Measurements from ENCODE around the gene WDFY4. TPM values are rescaled to one million over a fixed set of nuclear protein-coding genes. Genes with fewer than 3 reads are reported as not detected.

Gene WDFY4
- total RNA-seq, 2 donors from 2014 or later: not detected

DNA sequence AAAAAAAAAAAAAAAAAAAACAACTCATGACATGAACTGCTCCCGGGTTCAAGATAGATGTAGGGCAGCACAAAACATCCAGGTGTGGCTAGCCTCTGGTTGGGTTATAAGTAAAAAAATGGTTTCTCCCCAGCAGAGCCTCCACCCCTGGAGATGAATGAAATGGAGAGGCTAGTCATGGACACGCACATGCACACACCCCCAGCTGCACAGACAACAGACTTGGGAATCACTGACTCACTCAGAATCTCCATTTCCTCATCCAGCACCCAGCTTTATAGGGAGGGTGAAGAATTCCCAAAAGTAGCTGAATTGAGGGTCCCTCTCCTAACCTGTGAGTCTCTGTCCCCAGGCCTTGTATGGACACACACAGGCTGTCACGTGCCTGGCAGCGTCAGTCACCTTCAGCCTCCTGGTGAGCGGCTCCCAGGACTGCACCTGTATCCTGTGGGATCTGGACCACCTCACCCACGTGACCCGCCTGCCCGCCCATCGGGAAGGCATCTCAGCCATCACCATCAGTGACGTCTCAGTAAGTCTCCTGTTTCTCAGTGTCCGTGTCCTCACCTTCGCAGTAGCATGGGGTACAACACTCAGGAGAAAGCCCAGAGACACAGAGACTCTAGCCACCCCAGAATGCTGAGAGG is 290.0 kb downstream of the WDFY4 start:
- no peaks in the 10 kb centered on the region for H3K36me3 ChIP-seq (ENCODE audit: control insufficient read depth, insufficient read depth, low read length)
- no peaks in the 10 kb centered on the region for H3K27me3 ChIP-seq (ENCODE audit: control insufficient read depth, insufficient read depth, low read length, poor library complexity, severe bottlenecking)
- TF ChIP-seq, protein P1, sequence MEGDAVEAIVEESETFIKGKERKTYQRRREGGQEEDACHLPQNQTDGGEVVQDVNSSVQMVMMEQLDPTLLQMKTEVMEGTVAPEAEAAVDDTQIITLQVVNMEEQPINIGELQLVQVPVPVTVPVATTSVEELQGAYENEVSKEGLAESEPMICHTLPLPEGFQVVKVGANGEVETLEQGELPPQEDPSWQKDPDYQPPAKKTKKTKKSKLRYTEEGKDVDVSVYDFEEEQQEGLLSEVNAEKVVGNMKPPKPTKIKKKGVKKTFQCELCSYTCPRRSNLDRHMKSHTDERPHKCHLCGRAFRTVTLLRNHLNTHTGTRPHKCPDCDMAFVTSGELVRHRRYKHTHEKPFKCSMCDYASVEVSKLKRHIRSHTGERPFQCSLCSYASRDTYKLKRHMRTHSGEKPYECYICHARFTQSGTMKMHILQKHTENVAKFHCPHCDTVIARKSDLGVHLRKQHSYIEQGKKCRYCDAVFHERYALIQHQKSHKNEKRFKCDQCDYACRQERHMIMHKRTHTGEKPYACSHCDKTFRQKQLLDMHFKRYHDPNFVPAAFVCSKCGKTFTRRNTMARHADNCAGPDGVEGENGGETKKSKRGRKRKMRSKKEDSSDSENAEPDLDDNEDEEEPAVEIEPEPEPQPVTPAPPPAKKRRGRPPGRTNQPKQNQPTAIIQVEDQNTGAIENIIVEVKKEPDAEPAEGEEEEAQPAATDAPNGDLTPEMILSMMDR (conservative IDR thresholded peaks at IDR 0.05): no peak
- H3K27ac ChIP-seq (ENCODE audit: low read depth, low read length): no peak overlapping the region
- Mint-ChIP-seq H3K27ac (no peak overlapping the region), H3K27me3 (ENCODE audit: insufficient read depth) (peaks cover 7% of the 10 kb centered on the region), H3K4me3 (no peak overlapping the region), H3K4me1 (no peaks in the 10 kb centered on the region), H3K9me3 (no peaks in the 10 kb centered on the region), H3K36me3 (ENCODE audit: low read depth) (no peaks in the 10 kb centered on the region)
- no peak overlapping the region for H3K9ac ChIP-seq (ENCODE audit: extremely low read depth, low read length, poor library complexity, severe bottlenecking)
- no peak overlapping the region for H3K4me3 ChIP-seq (ENCODE audit: low read length)
- H3K9me3 ChIP-seq (ENCODE audit: control insufficient read depth, low read length): no peaks in the 10 kb centered on the region
- WGBS, 2 experiments (ENCODE audit: insufficient coverage in 1 of 2, insufficient read length in 1 of 2): 83 to 97% methylated on average over 10 to 12 of the region's 12 CpGs
- no peak for DNase-seq
- H3K4me1 ChIP-seq (ENCODE audit: control insufficient read depth, insufficient read depth, low read length): no peaks in the 10 kb centered on the region

DNA sequence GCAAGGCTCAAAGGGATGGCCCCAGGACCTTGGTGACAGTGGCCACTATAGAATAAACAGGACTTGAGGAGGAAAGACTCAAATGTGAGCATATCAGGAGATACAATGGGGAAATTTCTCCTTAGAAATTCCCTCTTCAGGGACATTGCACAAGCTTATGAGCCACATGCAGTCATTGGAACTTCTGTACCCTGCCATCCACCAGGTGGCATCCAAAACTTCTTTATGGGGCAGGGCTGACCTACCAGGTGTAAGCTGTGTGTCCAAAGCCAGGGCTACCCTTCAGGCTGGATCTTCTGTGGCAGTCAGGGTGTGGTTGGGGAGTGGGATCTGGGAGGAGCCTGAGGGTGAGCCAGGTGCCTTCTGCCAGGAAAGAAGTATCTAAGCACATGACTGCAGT is 291.5 kb downstream of the WDFY4 start:
- Histone ChIP-seq H3K9me3 (ENCODE audit: control insufficient read depth, low read length) (no peaks in the 10 kb centered on the region), H3K27me3 (ENCODE audit: control insufficient read depth, insufficient read depth, low read length, poor library complexity, severe bottlenecking) (no peaks in the 10 kb centered on the region), H3K27ac (ENCODE audit: low read depth, low read length) (no peak overlapping the region), H3K9ac (ENCODE audit: extremely low read depth, low read length, poor library complexity, severe bottlenecking) (no peak overlapping the region), H3K4me1 (ENCODE audit: control insufficient read depth, insufficient read depth, low read length) (no peaks in the 10 kb centered on the region), H3K4me3 (ENCODE audit: low read length) (no peak overlapping the region), H3K36me3 (ENCODE audit: control insufficient read depth, insufficient read depth, low read length) (no peaks in the 10 kb centered on the region)
- no peak overlapping the region for H3K27ac Mint-ChIP-seq
- H3K4me3 Mint-ChIP-seq: no peak overlapping the region
- H3K27me3 Mint-ChIP-seq (ENCODE audit: insufficient read depth): peaks cover 7% of the 10 kb centered on the region
- H3K4me1 Mint-ChIP-seq: peaks cover 2% of the 10 kb centered on the region
- peak; percentile 71 for DNase-seq
- TF ChIP-seq, protein P1 (conservative IDR thresholded peaks at IDR 0.05): peak; percentile 55
- no peaks in the 10 kb centered on the region for H3K9me3 Mint-ChIP-seq
- H3K36me3 Mint-ChIP-seq (ENCODE audit: low read depth): no peaks in the 10 kb centered on the region

DNA sequence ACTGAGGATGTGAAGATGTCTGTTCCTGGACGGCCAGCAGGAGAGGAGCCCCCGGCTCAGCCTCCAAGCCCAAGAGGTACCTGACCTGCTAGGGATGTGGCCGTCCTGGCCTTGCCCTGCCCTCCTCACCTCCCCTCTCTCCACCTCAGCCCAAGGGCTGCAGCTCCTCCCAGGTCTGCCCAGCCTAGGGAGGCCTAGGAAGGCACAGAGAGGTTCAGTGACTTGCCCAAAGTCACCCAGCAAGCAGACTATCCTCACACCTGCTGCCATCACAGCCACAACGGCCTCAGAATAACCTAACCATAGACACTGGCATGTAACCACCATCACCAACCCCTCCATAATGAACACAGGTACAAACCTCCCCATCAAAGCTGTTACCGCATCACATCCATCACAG is 293.6 kb downstream of the WDFY4 start:
- Mint-ChIP-seq H3K4me3 (no peak overlapping the region), H3K4me1 (peaks cover 2% of the 10 kb centered on the region), H3K36me3 (ENCODE audit: low read depth) (no peaks in the 10 kb centered on the region), H3K27me3 (ENCODE audit: insufficient read depth) (peaks cover 7% of the 10 kb centered on the region), H3K9me3 (no peaks in the 10 kb centered on the region), H3K27ac (no peak overlapping the region)
- TF ChIP-seq, protein P1 (conservative IDR thresholded peaks at IDR 0.05): no peak
- Histone ChIP-seq H3K4me1 (ENCODE audit: control insufficient read depth, insufficient read depth, low read length) (no peaks in the 10 kb centered on the region), H3K27me3 (ENCODE audit: control insufficient read depth, insufficient read depth, low read length, poor library complexity, severe bottlenecking) (no peaks in the 10 kb centered on the region), H3K4me3 (ENCODE audit: low read length) (no peak overlapping the region), H3K36me3 (ENCODE audit: control insufficient read depth, insufficient read depth, low read length) (no peaks in the 10 kb centered on the region), H3K9ac (ENCODE audit: extremely low read depth, low read length, poor library complexity, severe bottlenecking) (no peak overlapping the region), H3K27ac (ENCODE audit: low read depth, low read length) (no peak overlapping the region), H3K9me3 (ENCODE audit: control insufficient read depth, low read length) (no peaks in the 10 kb centered on the region)
- no peak for DNase-seq
- WGBS, 2 experiments (ENCODE audit: insufficient coverage in 1 of 2, insufficient read length in 1 of 2): 72% methylated on average over 5 of the region's 5 CpGs; no CpG with 5 or more reads in 1 of the 2 experiments

Measured in endodermal cell (in vitro differentiated cells).